ENCODE data around the gene CCL19. TPM values are rescaled to one million over a fixed set of nuclear protein-coding genes. Genes with fewer than 3 reads are reported as not detected.

The CCL19 gene
- total RNA-seq, 1 donor = not detected

DNA sequence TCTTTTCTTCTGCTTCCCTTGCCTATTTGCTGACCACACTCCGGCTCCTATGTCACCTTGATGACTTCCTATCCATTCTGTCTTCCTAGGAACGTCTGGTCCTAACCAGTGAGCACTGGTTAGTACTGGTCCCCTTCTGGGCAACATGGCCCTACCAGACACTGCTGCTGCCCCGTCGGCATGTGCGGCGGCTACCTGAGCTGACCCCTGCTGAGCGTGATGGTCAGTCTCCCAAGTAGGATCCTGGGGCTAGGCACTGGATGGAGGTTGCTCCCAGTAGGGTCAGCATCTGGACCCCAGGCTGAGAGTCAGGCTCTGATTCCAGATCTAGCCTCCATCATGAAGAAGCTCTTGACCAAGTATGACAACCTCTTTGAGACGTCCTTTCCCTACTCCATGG is 42.4 kb downstream of the CCL19 start:
- TF ChIP-seq, protein P1, sequence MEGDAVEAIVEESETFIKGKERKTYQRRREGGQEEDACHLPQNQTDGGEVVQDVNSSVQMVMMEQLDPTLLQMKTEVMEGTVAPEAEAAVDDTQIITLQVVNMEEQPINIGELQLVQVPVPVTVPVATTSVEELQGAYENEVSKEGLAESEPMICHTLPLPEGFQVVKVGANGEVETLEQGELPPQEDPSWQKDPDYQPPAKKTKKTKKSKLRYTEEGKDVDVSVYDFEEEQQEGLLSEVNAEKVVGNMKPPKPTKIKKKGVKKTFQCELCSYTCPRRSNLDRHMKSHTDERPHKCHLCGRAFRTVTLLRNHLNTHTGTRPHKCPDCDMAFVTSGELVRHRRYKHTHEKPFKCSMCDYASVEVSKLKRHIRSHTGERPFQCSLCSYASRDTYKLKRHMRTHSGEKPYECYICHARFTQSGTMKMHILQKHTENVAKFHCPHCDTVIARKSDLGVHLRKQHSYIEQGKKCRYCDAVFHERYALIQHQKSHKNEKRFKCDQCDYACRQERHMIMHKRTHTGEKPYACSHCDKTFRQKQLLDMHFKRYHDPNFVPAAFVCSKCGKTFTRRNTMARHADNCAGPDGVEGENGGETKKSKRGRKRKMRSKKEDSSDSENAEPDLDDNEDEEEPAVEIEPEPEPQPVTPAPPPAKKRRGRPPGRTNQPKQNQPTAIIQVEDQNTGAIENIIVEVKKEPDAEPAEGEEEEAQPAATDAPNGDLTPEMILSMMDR (IDR thresholded peaks at IDR 0.05; ENCODE audit: insufficient read depth, low read length) = no peak
- DNase-seq (ENCODE audit: low read depth) = no peak
- no peak overlapping the region for H3K4me3 ChIP-seq (ENCODE audit: low read depth, low read length)

DNA sequence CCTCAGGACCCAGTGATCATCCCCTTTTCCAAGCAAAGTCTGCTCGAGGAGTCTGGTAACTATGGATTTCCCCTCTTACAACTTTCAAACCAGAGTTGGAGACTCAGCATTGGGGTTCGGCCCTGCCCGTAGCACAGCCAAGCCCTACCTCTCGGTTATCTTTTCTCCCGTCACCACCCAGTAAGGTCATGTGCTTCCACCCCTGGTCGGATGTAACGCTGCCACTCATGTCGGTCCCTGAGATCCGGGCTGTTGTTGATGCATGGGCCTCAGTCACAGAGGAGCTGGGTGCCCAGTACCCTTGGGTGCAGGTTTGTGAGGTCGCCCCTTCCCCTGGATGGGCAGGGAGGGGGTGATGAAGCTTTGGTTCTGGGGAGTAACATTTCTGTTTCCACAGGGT is 43.4 kb downstream of the CCL19 start:
- DNase-seq (ENCODE audit: low read depth) = no peak
- H3K4me3 ChIP-seq (ENCODE audit: low read depth, low read length) = peak overlapping the region; percentile 82
- TF ChIP-seq, protein P1 (IDR thresholded peaks at IDR 0.05; ENCODE audit: insufficient read depth, low read length) = no peak

DNA sequence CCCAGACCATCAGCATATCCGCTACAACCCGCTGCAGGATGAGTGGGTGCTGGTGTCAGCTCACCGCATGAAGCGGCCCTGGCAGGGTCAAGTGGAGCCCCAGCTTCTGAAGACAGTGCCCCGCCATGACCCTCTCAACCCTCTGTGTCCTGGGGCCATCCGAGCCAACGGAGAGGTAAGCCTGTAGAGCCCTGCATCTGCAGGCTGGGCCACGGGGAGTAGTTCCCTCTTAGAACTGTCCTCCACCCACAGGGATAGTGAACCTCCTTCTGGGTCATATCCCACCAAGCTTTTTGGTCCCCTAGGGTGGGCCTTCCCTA is 44.0 kb downstream of the CCL19 start:
- no peak for DNase-seq (ENCODE audit: low read depth)
- peak overlapping the region; percentile 82 for H3K4me3 ChIP-seq (ENCODE audit: low read depth, low read length)
- TF ChIP-seq, protein P1 (IDR thresholded peaks at IDR 0.05; ENCODE audit: insufficient read depth, low read length) = no peak

DNA sequence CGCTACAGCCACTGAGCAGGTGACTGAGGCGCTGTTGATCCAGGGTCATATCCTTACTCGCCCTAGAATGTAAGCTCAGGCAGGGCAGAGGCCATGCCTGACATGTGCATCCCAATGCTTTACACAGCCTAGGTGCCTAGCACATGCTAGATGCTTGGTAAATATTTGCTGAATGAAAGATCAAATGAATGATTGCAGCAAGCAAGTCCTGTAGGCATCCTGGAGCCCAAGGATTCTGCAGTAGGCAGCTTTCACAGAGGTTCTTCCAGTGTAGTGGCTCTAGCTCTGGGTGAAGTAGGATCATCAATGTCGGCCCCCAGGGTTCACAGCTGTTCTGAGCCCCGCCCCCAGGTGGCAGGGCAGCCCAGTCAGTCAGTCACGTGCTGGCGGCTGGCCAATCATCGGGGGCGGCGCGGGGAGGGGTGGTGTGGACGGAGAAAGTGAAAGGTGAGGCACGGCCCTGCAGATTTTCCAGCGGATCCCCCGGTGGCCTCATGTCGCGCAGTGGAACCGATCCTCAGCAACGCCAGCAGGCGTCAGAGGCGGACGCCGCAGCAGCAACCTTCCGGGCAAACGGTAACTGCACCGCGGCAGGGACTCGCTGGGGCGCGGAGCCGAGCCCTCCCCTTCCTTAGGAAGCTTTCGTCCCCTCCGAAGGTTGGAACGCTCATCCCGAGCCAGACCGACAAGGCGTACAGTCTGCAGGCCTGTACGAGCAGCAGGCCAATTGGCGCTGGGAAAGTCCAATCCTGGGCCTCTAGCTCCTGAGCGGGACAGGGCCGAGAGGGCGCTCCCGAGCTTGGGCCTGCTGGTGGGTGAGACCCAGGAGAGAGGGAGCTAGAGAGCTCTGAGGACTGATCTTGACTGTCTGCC is 44.6 kb downstream of the CCL19 start, which contains the start of gene GALT:
Gene GALT, plus strand, starts transcription at position 465 of the 873 bp plus-strand sequence. Its CDS starts 30 bp downstream, at position 495.
- DNase-seq (ENCODE audit: low read depth) = peak; percentile 79
- TF ChIP-seq, protein P1 (IDR thresholded peaks at IDR 0.05; ENCODE audit: insufficient read depth, low read length) = peak; percentile 59
- H3K4me3 ChIP-seq (ENCODE audit: low read depth, low read length) = peak within 1 kb of the TSS; percentile 82

DNA sequence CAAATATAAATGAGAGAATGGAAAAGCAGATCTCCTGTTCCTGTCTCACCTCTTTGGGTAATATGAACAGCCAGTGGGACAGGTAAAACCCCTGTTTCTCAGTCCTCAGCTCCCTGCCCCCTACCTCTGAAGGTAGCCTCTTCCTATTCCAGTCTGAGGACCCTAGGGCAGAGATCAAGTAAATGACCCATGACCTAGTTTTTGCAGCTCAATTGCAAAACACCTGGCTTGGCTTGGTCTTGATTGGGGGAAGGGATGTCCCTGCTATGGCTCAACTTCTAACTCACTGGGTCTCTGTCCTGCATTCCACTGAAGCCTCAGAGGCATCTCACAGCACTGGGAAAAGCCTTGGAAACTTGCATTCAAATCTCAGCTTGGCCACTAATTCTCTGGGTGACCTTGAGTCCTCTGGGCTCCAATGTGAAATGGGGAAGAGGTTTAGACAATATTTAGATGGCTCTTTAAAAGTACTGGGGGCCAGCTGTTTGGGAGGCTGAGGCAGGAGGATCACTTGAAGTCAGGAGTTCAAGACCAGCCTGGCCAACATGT is 46.2 kb downstream of the CCL19 start:
- TF ChIP-seq, protein P1 (IDR thresholded peaks at IDR 0.05; ENCODE audit: insufficient read depth, low read length) = no peak
- no peak for DNase-seq (ENCODE audit: low read depth)
- no peak overlapping the region for H3K4me3 ChIP-seq (ENCODE audit: low read depth, low read length)

DNA sequence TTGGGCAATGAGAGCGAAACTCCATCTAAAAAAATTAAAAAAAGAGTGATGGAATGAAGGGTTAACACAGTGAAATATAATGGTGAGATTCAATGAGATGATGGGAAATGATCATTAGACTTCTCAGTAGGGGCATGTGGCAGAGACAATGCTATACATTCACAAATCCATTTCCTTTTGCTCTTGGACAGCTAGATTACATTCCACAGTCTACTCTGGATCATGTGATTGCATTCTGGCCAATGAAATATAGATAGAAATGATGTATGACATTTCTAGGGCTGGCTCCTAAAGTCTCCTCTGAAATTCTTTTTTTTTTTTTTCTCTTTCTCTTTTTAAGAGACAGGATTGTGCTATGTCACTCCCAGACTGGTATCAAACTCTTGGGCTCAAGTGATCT is 48.4 kb downstream of the CCL19 start:
- DNase-seq (ENCODE audit: low read depth) = peak; percentile 15
- H3K4me3 ChIP-seq (ENCODE audit: low read depth, low read length) = no peak overlapping the region
- TF ChIP-seq, protein P1 (IDR thresholded peaks at IDR 0.05; ENCODE audit: insufficient read depth, low read length) = no peak

Small RNA genes lying within 50 kb of the gene (small RNA-seq; reads per million reads assigned to genes)
- not detected for gene CCL27

Other genes starting within 250 kb of the CCL19 start
- 6.1 and 7.0 TPM in 2 replicates for gene FAM219A, start 232.7 kb downstream of the CCL19 start, total RNA-seq (ENCODE audit: low replicate concordance)
- gene DNAI1, start 232.5 kb downstream of the CCL19 start, total RNA-seq (ENCODE audit: low replicate concordance) = 1.1 TPM in 1 of 2 replicates, not detected in the other
- gene ENHO, start 168.3 kb downstream of the CCL19 start, total RNA-seq (ENCODE audit: low replicate concordance) = not detected in 2 replicates
- 1.3 TPM in 1 of 2 replicates, not detected in the other for gene CNTFR, start 101.6 kb downstream of the CCL19 start, total RNA-seq (ENCODE audit: low replicate concordance)
- gene RPP25L, start 79.2 kb downstream of the CCL19 start, total RNA-seq (ENCODE audit: low replicate concordance) = 9.2 and 9.6 TPM in 2 replicates
- gene DCTN3, start 70.8 kb downstream of the CCL19 start, total RNA-seq (ENCODE audit: low replicate concordance) = 36.9 and 88.1 TPM in 2 replicates
- gene ARID3C, start 62.2 kb downstream of the CCL19 start, total RNA-seq (ENCODE audit: low replicate concordance) = 0.09 and 0.74 TPM in 2 replicates
- 71.3 and 97.8 TPM in 2 replicates for gene SIGMAR1, start 53.5 kb downstream of the CCL19 start, total RNA-seq (ENCODE audit: low replicate concordance)
- 22.8 and 26.8 TPM in 2 replicates for gene GALT, start 44.6 kb downstream of the CCL19 start, total RNA-seq (ENCODE audit: low replicate concordance)
- gene IL11RA, start 39.1 kb downstream of the CCL19 start, total RNA-seq (ENCODE audit: low replicate concordance) = 23.8 and 26.7 TPM in 2 replicates
- gene CCL27, start 28.6 kb downstream of the CCL19 start, total RNA-seq (ENCODE audit: low replicate concordance) = not detected in 2 replicates
- not detected in 2 replicates for gene CCL21, start 18.9 kb upstream of the CCL19 start, total RNA-seq (ENCODE audit: low replicate concordance)

Data from fibroblast of the aortic adventitia (primary cell).